Adipose tissue (tissue), 3 donors: ENCODE results near the gene PODXL. TPM values are rescaled to one million over a fixed set of nuclear protein-coding genes. Genes with fewer than 3 reads are reported as not detected.
"Not testable (repeated sequence)": the region's sequence is repeated elsewhere in the genome, so short reads cannot be mapped to it uniquely, and the experiment has no call there.

Source experiments
- H3K27ac ChIP-seq: one replicate; pipeline ENCODE4 v1.5.1; 2013; ENCODE audit warnings: low read depth, low read length
- WGBS, 3 donors: extraction: QIAGEN DNeasy Blood & Tissue Kit; methylation state at CpG; one replicate each; pipeline ENCODE4 v1.1.7; 2013; 5-methylcytosine and 5-hydroxymethylcytosine counted together
- polyA plus RNA-seq, 3 donors: library from polyadenylated mRNA; stranded (reverse); fragments of 200-250 nt; gene quantifications; one replicate each; pipeline ENCODE4 v1.2.3, GENCODE V29; 2013
- donor health status: healthy with polysubstance abuse.
- donor health status: Bipolar disorder and iron deficiency.
- donor health status: healthy.

The PODXL gene
- polyA plus RNA-seq, 3 donors, result 16.5 to 40.3 (median 31.1) TPM

GRCh38 chr7:131480384-131481315, 75.8 kb downstream of the PODXL start:
- 24 to 75% (median 68%) methylated on average over 4 of the region's 4 CpGs for WGBS, 3 donors
- H3K27ac ChIP-seq, result no peak overlapping the region

- no peak overlapping the region for H3K27ac ChIP-seq
- 74 to 92% (median 88%) methylated on average over 2 of the region's 2 CpGs for WGBS, 3 donors
Observed at GRCh38 chr7:131476740-131477139, 79.7 kb downstream of the PODXL start.

GRCh38 chr7:131471250-131472004, 85.0 kb downstream of the PODXL start:
- 88 to 95% (median 94%) methylated on average over 4 of the region's 4 CpGs for WGBS, 3 donors
- H3K27ac ChIP-seq, result no peak overlapping the region

GRCh38 chr7:131467788-131468187, 88.6 kb downstream of the PODXL start:
- H3K27ac ChIP-seq, result no peak overlapping the region
- 96 to 98% (median 98%) methylated on average over 5 of the region's 5 CpGs for WGBS, 3 donors

- WGBS, 3 donors, result 89 to 95% (median 90%) methylated on average over 12 of the region's 12 CpGs
- no peak overlapping the region for H3K27ac ChIP-seq
Observed at GRCh38 chr7:131466735-131467365, 89.6 kb downstream of the PODXL start.

- not testable (repeated sequence) for H3K27ac ChIP-seq
Observed at GRCh38 chr7:131462715-131463114, 93.7 kb downstream of the PODXL start.

GRCh38 chr7:131462059-131462458, 94.4 kb downstream of the PODXL start:
- WGBS, 3 donors, result 96 to 97% (median 96%) methylated on average over 3 of the region's 3 CpGs
- no peak overlapping the region for H3K27ac ChIP-seq

GRCh38 chr7:131459256-131459655, 97.2 kb downstream of the PODXL start:
- 97 to 100% (median 98%) methylated on average over 1 of the region's 1 CpG for WGBS, 3 donors
- H3K27ac ChIP-seq, result no peak overlapping the region

GRCh38 chr7:131456338-131456737, 100.1 kb downstream of the PODXL start:
- H3K27ac ChIP-seq, result no peak overlapping the region
- 93 to 97% (median 95%) methylated on average over 3 of the region's 3 CpGs for WGBS, 3 donors

GRCh38 chr7:131455546-131455945, 100.9 kb downstream of the PODXL start:
- WGBS, 3 donors, result 75 to 93% (median 91%) methylated on average over 7 of the region's 7 CpGs
- no peak overlapping the region for H3K27ac ChIP-seq

- no peak overlapping the region for H3K27ac ChIP-seq
- WGBS, 3 donors, result 41 to 93% (median 88%) methylated on average over 2 of the region's 2 CpGs
Observed at GRCh38 chr7:131455001-131455400, 101.4 kb downstream of the PODXL start.

GRCh38 chr7:131454498-131454897, 101.9 kb downstream of the PODXL start:
- 95 to 100% (median 97%) methylated on average over 1 of the region's 1 CpG for WGBS, 3 donors
- no peak overlapping the region for H3K27ac ChIP-seq

Other genes starting within 250 kb of the PODXL start
- 10 to 100 TPM in 2 of 3 donors, 1 to 10 TPM in 1; 6.5 to 13.7 (median 13.6) TPM for gene MKLN1, start 228.8 kb downstream of the PODXL start, polyA plus RNA-seq